Measurements from ENCODE around the gene SLAMF7. TPM values are rescaled to one million over a fixed set of nuclear protein-coding genes. Genes with fewer than 3 reads are reported as not detected.

The SLAMF7 gene
- total RNA-seq, 1 donor from 2014 or later: 9.2 TPM

DNA sequence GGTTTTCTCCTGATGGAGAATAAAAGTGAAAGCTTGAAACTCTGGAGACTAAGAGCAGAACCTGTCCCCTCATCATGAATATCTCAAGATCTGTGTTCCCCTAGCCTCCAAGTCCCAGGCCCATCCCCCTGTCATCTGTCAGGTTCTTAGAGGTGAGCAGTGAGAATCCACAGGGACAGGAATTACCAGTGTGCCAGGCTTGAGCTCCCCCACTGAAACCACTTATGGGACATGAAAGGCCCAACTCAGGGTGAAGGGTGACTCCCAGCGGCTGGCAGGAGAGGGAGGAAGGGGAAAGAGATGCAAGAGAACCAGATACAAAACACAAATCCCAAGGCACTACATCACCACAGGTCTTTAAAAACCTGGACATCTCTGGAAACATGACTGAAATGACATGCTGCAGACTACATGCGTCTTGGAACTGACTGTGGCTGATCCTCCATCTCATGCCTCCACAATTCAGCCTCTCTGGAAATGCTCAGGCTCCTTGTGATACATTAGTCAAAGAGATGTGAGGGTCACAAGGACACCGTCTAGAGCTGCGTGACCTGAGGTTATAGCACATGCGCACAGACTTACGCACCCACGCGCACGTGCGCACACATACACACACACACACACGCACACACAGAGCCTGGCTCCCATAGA is 50.1 kb downstream of the SLAMF7 start:
- intact Hi-C loops (cut with DNase I): no loop called here
- no peak for DNase-seq
- ATAC-seq: peak; percentile 44
- Histone ChIP-seq H3K4me1 (no peaks in the 10 kb centered on the region), H3K27me3 (no peaks in the 10 kb centered on the region), H3K4me3 (no peak overlapping the region), H3K36me3 (no peaks in the 10 kb centered on the region), H3K27ac (no peak overlapping the region), H3K9me3 (no peaks in the 10 kb centered on the region)
- TF ChIP-seq, protein P1, sequence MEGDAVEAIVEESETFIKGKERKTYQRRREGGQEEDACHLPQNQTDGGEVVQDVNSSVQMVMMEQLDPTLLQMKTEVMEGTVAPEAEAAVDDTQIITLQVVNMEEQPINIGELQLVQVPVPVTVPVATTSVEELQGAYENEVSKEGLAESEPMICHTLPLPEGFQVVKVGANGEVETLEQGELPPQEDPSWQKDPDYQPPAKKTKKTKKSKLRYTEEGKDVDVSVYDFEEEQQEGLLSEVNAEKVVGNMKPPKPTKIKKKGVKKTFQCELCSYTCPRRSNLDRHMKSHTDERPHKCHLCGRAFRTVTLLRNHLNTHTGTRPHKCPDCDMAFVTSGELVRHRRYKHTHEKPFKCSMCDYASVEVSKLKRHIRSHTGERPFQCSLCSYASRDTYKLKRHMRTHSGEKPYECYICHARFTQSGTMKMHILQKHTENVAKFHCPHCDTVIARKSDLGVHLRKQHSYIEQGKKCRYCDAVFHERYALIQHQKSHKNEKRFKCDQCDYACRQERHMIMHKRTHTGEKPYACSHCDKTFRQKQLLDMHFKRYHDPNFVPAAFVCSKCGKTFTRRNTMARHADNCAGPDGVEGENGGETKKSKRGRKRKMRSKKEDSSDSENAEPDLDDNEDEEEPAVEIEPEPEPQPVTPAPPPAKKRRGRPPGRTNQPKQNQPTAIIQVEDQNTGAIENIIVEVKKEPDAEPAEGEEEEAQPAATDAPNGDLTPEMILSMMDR (IDR thresholded peaks at IDR 0.05): no peak

DNA sequence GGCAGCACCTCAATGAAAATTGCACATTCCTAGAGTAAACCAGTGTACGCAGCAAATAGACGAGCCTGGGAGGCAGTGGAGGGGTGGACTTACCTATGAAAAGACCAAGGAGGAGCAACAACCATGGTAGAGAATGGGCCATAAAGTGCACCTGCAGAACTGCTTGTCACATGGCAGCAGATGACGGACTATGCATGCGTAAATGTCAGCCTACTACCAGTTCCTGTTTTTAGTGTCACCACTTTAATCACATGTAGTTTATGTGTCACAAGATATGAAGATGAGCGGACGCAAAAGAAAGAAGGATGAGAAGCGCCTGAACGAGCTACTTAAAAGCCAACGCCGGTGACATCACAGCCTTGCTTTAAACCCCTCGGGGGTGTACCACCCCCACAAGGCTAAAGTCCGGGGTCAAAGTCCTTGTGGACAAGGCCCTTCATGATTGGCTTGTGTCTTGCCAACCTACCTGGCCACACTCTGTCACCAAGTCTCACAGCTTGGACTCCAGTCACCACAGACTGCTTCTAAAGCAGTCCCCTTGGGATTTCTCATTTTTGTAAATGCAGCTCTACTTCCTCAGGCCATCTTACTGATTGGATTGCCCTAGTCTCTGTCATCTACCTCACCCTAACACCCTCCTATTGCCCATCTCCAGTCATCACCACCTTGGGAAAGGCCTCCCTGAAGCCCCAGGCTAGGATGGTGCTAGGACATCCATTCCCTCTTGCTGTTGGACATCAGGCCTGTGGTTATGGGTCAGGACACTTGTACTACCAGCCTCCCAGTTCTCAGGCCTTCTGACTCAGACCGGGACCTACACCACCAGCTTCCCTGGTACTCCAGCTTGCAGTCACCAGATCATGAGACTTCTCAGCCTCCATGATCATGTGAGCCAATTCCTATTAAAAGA is 50.9 kb downstream of the SLAMF7 start:
- Histone ChIP-seq H3K9me3 (no peaks in the 10 kb centered on the region), H3K4me3 (no peak overlapping the region), H3K4me1 (no peaks in the 10 kb centered on the region), H3K36me3 (no peaks in the 10 kb centered on the region), H3K27ac (no peak overlapping the region), H3K27me3 (no peaks in the 10 kb centered on the region)
- ATAC-seq: peak; percentile 81
- no peak for DNase-seq
- TF ChIP-seq, protein P1 (IDR thresholded peaks at IDR 0.05): no peak
- intact Hi-C loops (cut with DNase I): no loop called here

DNA sequence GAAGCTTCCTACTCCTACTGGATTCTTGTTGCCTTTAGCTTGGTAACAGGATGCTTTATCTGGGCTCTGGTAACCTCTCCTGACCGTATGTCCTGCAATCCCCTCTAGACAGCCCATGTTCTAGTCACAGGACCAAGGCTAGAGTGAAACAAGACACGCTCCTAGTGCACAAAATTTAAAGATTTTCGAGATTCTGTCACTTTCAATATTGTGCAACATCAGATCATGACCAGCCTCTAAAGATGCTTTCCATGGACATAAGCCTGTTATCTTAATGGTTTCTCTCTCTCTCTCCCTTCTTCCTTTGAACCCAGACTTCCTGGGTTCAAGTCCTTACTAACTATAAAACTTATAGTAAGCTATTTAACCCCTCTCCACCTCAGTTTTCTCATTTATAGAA is 55.3 kb downstream of the SLAMF7 start:
- no peak for ATAC-seq
- TF ChIP-seq, protein P1 (IDR thresholded peaks at IDR 0.05): no peak
- Histone ChIP-seq H3K27me3 (no peaks in the 10 kb centered on the region), H3K36me3 (no peaks in the 10 kb centered on the region), H3K9me3 (no peaks in the 10 kb centered on the region), H3K27ac (no peak overlapping the region), H3K4me1 (no peaks in the 10 kb centered on the region), H3K4me3 (no peak overlapping the region)
- intact Hi-C loops (cut with DNase I): no loop called here
- DNase-seq: no peak

DNA sequence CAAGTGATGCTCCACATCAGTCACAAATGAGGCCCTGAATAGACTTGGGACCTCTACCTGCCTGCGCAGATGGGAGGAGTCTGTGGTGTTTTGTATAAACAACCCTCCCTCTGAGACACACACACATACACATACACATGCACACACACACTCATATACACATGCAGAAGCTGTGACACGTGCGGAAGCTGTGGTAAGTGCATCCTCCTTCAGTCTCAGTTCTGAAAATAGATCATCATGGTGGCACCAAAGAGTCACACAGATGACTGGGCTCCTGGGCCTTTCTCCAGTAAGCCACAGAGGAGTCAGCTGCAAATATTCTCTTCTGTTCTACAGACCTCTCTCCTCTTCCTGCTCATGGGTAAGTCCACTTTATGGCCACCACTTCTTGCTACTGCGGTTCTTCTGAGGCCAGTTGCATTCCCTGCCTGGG is 56.9 kb downstream of the SLAMF7 start, which contains the start of gene LY9:
LY9 (plus strand) TSS at position 224 of the 433 bp plus-strand sequence; CDS start at position 238, 14 bp downstream.
- H3K36me3 ChIP-seq: no peaks in the 10 kb centered on the region
- H3K9me3 ChIP-seq: no peaks in the 10 kb centered on the region
- ATAC-seq: peak; percentile 80
- no peaks in the 10 kb centered on the region for H3K27me3 ChIP-seq
- intact Hi-C loops (cut with DNase I): no loop called here
- TF ChIP-seq, protein P1 (IDR thresholded peaks at IDR 0.05): no peak
- DNase-seq: no peak
- H3K4me3 ChIP-seq: peak within 1 kb of the TSS; percentile 29
- H3K4me1 ChIP-seq: no peaks in the 10 kb centered on the region
- peak within 1 kb of the TSS; percentile 36 for H3K27ac ChIP-seq

DNA sequence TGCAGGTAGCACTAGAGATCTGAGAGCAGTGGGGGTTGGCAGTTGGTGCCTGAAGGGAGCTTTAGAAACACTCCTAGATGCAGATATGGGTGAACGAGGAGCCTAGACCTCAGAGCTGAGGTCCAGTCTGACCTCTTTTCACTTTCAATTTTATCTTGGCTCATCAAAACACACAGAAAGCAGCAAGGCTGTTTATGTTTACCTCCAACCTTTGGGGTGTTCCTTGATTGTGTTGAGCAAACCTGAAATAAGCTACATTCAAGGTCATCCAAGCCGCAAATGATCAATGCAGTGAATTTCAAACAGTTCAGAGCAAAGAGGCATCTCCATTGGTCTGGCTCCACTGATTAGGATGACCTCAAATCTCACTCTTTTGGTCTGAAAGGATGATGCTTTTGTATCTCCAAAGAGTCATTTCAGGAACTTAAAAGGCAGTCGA is 58.2 kb downstream of the SLAMF7 start:
- H3K27ac ChIP-seq: no peak overlapping the region
- DNase-seq (no peak), ATAC-seq (no peak)
- TF ChIP-seq, protein P1 (IDR thresholded peaks at IDR 0.05): no peak
- H3K4me3 ChIP-seq: peak overlapping the region; percentile 29
- intact Hi-C loops (cut with DNase I): no loop called here
- H3K4me1 ChIP-seq: no peaks in the 10 kb centered on the region
- H3K9me3 ChIP-seq: no peaks in the 10 kb centered on the region
- no peaks in the 10 kb centered on the region for H3K27me3 ChIP-seq
- no peaks in the 10 kb centered on the region for H3K36me3 ChIP-seq
